Ovary (tissue), 9 donors: Measurements from ENCODE around the gene PITPNC1. TPM values are rescaled to one million over a fixed set of nuclear protein-coding genes. Genes with fewer than 3 reads are reported as not detected.
"Not testable (repeated sequence)": the region's sequence is repeated elsewhere in the genome, so short reads cannot be mapped to it uniquely, and the experiment has no call there.

Source experiments
- DNase-seq, 5 donors: peaks; one replicate each; pipeline ENCODE4 v3.0.0-alpha.2; 2019 to 2020
- H3K27ac ChIP-seq, 2 donors: fragments of 200-600 bp; one replicate each; pipeline versions ENCODE4 v1.5.1 to v1.8.0; 2019 to 2022
- H3K27me3 ChIP-seq: fragments of 200-600 bp; one replicate; pipeline ENCODE4 v1.8.0; 2022
- H3K36me3 ChIP-seq: fragments of 200-600 bp; sonication (generic); one replicate; pipeline ENCODE4 v1.5.1; 2019
- H3K4me1 ChIP-seq: one replicate; pipeline ENCODE4 v1.8.1; 2013; ENCODE audit warnings: mild to moderate bottlenecking, moderate library complexity; ENCODE audit not compliant: insufficient read depth
- H3K4me3 ChIP-seq: fragments of 200-600 bp; sonication (generic); one replicate; pipeline ENCODE4 v1.5.1; 2017
- H3K9me3 ChIP-seq, 2 donors: fragments of 200-600 bp in 1 of 2; sonication (generic) in 1 of 2; one replicate each; pipeline versions ENCODE4 v1.5.1 to v1.8.1; 2013 to 2019; ENCODE audit warnings: mild to moderate bottlenecking in 1 of 2, moderate library complexity in 1 of 2
- CTCF ChIP-seq, 3 donors: fragments of 450-650 bp in 2 of 3; fragments of 200-600 bp in 1 of 3; IDR thresholded peaks; one replicate each; pipeline versions ENCODE4 v1.5.1 to v1.8.0; 2016 to 2022; ENCODE audit warnings: antibody characterized with exemption in 3 of 3, mild to moderate bottlenecking in 1 of 3
- EP300 ChIP-seq: sonication (generic); formaldehyde crosslinking; IDR thresholded peaks from one replicate; pipeline ENCODE4 v1.6.1; 2017; ENCODE audit warnings: antibody characterized with exemption
- POLR2A ChIP-seq: fragments of 450-650 bp; IDR thresholded peaks from one replicate; pipeline ENCODE4 v1.6.1; 2017; ENCODE audit warnings: antibody characterized with exemption, mild to moderate bottlenecking, moderate library complexity
- WGBS, 3 donors: extraction: QIAGEN DNeasy Blood & Tissue Kit in 1 of 3; methylation state at CpG; one replicate each; pipeline versions ENCODE4 v1.1.5 to v1.1.7; 2013 to 2017; 5-methylcytosine and 5-hydroxymethylcytosine counted together
- intact Hi-C, 4 donors: fragments of 100-400 bp; cut with DNase I; formaldehyde crosslinking; loops; one replicate each; pipeline versions ENCODE4 v1.11.0 to v1.15.1; 2022 to 2023
- polyA plus RNA-seq, 2 donors: library from polyadenylated mRNA; stranded (reverse); fragments of 200-250 nt in 1 of 2; fragments of 350-450 nt in 1 of 2; fragmentation: Illumina TruSeq in 1 of 2; extraction: RNeasy Lipid Tissue Mini Kit (QIAGEN cat#74804) in 1 of 2; gene quantifications; one replicate each; pipeline ENCODE4 v1.2.3, GENCODE V29; 2013 to 2014
- total RNA-seq, 7 donors: library from RNA; depleted of rRNA in 2 of 7; stranded (reverse); fragments of >200 nt in 2 of 7; fragmentation: NEBNext Ultra II Directional in 3 of 7; extraction: Animal tissue kit (Norgen Biotek cat#: 25700) in 3 of 7; gene quantifications; one replicate each; pipeline versions ENCODE4 v1.1.0 to v1.2.4, GENCODE V29; 2016 to 2023
- donor health status: DM: no; HTN: no; CAD: no; lungs with moderate emphysema.
- donor health status: DM: no; HTN: no; CAD: no.
- donor health status: Bipolar disorder and iron deficiency.
- donor health status: DM: yes; HTN: yes; CAD: no.
- donor health status: DM: no; HTN: no; CAD: no.
- donor health status: DM: yes; HTN: yes; CAD: no.

The PITPNC1 gene
- total and polyA plus RNA-seq, 9 donors = 14.9 to 40.9 (median 23.8) TPM

GRCh38 chr17:67386965-67387551, 10.0 kb downstream of the PITPNC1 start:
- peak in 4 of 5 donors; percentile 31 to 67 (median 52) for DNase-seq
- WGBS, 3 donors = 69 to 73% (median 72%) methylated on average over 16 of the region's 16 CpGs
- Histone ChIP-seq H3K27ac (no peak overlapping the region), H3K27me3 (no peaks in the 10 kb centered on the region), H3K36me3 (no peaks in the 10 kb centered on the region), H3K9me3 (no peaks in the 10 kb centered on the region), H3K4me1 (peaks cover 3% of the 10 kb centered on the region), H3K4me3 (no peak overlapping the region)
- intact Hi-C loops = loop anchor here in 1 of 4 donors (10.0 kb wide), 1 partner anchor 88 kb away; no protein-coding TSS in a partner anchor
- TF ChIP-seq CTCF (IDR thresholded peaks at IDR 0.05) (peak in 2 of 3 donors; percentile 28 to 34), EP300 (no peak)

DNA sequence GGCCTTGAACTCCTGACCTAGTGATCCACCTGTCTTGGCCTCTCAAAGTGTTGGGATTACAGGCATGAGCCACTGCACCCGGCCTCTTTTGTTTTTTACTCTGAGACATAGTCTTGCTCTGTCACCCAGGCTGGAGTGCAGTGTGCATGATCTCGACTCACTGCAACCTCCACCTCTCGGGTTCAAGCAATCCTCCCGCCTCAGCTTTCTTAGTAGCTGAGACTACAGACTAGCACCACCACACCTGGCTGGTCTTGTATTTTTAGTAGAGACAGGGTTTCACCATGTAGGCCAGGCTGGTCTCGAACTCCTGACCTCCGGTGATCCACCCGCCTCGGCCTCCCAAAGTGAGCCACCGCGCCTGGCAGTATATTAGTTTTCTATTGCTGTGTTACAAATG, 11.5 kb downstream of the PITPNC1 start:
- not testable (repeated sequence) for DNase-seq

DNA sequence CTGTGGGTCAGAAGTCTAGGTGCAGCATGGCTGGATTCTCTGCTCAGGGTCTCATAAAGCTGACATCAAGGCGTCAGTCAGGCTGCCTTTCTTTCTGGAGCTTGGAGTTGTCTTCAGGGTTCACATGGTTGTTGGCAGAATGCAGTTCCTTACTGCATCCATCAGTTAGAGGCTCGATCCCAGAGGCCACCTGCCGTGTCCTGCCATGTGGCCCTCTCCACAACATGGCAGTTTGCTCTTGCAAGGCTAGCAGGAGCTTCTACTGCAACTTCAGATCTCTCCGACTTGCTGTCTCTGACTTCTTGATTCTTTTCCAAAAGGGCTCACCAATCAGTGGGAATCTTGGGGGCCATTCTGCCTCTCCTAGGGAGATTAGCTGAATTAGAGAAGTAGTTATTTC, 11.9 kb downstream of the PITPNC1 start:
- 92 to 99% (median 95%) methylated on average over 4 of the region's 4 CpGs for WGBS, 3 donors

More for the DNA sequence above, 11.5 kb downstream of the PITPNC1 start:
- WGBS, 3 donors = 95 to 97% (median 96%) methylated on average over 10 of the region's 10 CpGs
- intact Hi-C loops = loop anchor here in 1 of 4 donors (10.0 kb wide), 1 partner anchor 86 kb away; no protein-coding TSS in a partner anchor
- not testable (repeated sequence) for H3K27me3 ChIP-seq, H3K27ac ChIP-seq, H3K36me3 ChIP-seq, H3K9me3 ChIP-seq, H3K4me3 ChIP-seq, H3K4me1 ChIP-seq

DNA sequence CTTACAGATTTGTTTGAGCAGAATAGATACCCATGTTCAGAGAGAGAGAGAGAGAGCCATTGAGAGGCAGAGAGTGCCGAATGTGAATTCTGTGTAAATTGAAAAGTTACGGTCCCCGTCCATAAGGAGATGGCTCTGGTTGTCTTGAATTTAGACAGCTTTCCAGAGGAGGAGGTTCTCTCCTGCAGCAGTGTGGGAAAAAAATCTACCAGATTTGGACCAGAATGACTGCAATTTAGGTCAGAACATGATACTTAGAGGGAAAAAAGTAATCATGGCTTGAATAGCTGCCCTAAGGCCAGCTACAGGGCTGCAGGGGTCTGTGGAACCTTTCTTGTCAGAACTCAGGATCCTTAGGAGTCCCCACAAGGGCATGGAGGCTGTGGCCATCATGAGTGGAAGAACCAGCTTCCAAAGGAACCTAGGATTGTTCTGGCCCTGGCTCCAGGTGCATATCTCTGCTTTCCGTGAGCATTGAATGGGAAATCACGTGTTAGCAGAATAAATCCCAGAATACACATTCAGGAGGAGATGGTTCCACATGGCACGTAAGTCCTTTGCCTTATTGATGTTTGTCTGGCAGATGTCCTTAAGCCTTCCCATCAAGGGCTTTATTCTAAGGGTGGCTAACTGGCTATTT, 13.0 kb downstream of the PITPNC1 start:
- Histone ChIP-seq H3K4me3 (no peak overlapping the region), H3K27me3 (no peaks in the 10 kb centered on the region), H3K4me1 (peaks cover 3% of the 10 kb centered on the region), H3K36me3 (no peaks in the 10 kb centered on the region), H3K27ac (no peak overlapping the region), H3K9me3 (no peaks in the 10 kb centered on the region)
- intact Hi-C loops = no loop called here
- DNase-seq = no peak
- TF ChIP-seq POLR2A = no peak
- no peak for TF ChIP-seq EP300
- TF ChIP-seq CTCF (IDR thresholded peaks at IDR 0.05) = no peak
- WGBS, 3 donors = 84 to 86% (median 85%) methylated on average over 6 of the region's 6 CpGs

More for the DNA sequence above, 11.9 kb downstream of the PITPNC1 start:
- no peaks in the 10 kb centered on the region for H3K36me3 ChIP-seq
- no peaks in the 10 kb centered on the region for H3K9me3 ChIP-seq
- no peak overlapping the region for H3K4me3 ChIP-seq
- H3K27me3 ChIP-seq = no peaks in the 10 kb centered on the region
- DNase-seq = no peak
- H3K4me1 ChIP-seq = peaks cover 3% of the 10 kb centered on the region
- H3K27ac ChIP-seq = no peak overlapping the region
- intact Hi-C loops = loop anchor here in 1 of 4 donors (10.0 kb wide), 1 partner anchor 86 kb away; no protein-coding TSS in a partner anchor
- TF ChIP-seq CTCF (IDR thresholded peaks at IDR 0.05) (no peak), POLR2A (no peak), EP300 (no peak)
